Activated T-helper 1 cell treated with anti-CD3 and anti-CD28 coated beads, Interleukin-2, amount 50 U/mL, for 16 hours (primary cell): Measurements from ENCODE around the gene SCAPER.
"Not testable (repeated sequence)": the region's sequence is repeated elsewhere in the genome, so short reads cannot be mapped to it uniquely, and the experiment has no call there.

Experiments used
- DNase-seq, 2 donors: peaks; one replicate each; pipeline ENCODE4 v3.0.0-alpha.2; 2020; ENCODE audit warnings: low read depth in 1 of 2, low spot score in 1 of 2

The SCAPER gene

DNA sequence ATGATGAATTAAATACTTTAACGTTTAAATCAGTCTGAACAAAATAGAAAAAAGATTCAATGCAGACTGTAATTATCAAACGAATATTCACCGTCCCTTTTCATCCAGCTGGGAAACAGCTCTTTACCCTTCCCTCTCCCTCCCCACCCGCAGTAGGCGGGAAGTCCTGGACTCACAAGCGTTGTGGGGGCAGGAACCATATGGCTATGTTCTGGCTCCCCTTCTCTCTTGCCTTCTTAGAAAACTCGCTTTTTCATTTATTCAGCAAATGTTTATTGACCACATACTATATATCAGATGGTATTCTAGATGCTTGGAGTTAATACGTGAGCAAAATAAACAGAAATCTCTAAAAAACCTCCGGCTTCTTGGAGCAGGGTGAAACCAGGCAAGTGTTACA lies 715 bp upstream of the SCAPER start:
- no peak for DNase-seq

DNA sequence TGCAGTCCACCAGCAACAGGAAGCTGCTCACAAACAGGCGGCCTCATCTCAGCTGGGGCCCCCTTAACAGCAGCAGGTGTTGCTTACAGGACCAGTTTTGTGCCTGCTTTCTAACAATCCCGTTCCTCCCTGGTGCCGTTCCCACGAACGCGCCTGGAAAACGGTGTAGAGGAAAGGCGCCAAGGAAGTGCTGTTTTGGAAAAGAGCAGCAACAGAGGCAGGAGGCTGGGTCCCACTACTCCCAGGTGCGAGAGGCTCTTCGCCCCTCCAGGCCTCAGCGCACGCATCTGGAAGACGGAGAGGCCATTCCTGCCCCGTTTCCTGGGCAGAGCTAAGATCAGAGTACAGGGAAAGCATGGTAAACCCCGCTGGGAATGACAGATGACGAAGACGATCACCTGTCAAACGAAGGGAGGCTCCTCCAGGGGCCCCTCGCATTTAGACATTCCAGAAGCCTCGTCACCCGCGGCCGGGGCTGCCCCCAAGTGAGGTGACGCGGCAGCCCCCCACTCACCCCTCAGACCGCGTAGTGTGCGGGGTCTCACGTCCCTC lies 603 bp downstream of the SCAPER start:
- no peak for DNase-seq

DNA sequence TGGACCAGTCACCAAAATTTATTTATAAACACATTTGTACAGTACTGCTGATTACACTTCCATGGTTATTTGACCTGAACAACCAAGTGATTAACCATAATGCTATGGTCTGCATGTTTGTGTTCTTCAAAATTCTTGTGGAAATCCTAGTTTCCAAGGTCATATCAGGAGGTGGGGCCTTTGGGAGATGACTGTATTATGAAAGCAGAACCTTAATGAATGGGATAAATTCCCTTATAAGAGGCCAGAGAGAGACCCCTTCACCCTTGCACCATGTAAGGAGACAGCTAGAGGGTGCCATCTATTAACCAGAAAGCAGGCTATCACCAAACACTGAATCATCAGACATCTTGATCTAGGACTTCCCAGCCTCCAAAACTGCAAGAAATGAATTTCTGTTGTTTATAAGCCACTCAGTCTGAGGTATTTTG lies 1.9 kb downstream of the SCAPER start:
- DNase-seq = no peak

DNA sequence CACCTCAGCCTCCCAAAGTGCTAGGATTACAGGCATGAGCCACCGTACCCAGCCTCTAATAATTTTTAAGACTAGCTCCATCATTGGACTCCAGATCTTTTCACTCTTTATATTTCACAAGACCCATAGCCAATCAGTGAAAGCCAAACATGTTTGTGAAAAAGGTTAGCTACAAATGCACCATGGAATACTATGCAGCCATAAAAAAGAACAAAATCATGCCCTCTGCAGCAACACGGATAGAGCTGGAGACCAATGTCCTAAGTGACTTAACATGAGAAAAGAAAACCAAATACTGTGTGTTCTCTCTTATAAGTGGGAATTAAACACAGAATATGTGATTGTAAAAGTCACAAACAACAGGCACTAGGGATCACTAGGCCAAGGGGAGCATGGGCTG lies 3.2 kb downstream of the SCAPER start:
- DNase-seq = no peak

DNA sequence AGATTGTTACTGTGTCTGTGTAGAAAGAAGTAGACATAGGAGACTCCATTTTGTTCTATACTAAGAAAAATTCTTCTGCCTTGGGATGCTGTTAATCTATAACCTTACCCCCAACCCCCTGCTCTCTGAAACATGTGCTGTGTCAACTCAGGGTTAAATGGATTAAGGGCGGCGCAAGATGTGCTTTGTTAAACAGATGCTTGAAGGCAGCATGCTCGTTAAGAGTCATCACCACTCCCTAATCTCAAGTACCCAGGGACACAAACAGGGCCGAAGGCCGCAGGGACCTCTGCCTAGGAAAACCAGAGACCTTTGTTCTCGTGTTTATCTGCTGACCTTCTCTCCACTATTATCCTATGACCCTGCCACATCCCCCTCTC lies 5.2 kb downstream of the SCAPER start:
- not testable (repeated sequence) for DNase-seq

DNA sequence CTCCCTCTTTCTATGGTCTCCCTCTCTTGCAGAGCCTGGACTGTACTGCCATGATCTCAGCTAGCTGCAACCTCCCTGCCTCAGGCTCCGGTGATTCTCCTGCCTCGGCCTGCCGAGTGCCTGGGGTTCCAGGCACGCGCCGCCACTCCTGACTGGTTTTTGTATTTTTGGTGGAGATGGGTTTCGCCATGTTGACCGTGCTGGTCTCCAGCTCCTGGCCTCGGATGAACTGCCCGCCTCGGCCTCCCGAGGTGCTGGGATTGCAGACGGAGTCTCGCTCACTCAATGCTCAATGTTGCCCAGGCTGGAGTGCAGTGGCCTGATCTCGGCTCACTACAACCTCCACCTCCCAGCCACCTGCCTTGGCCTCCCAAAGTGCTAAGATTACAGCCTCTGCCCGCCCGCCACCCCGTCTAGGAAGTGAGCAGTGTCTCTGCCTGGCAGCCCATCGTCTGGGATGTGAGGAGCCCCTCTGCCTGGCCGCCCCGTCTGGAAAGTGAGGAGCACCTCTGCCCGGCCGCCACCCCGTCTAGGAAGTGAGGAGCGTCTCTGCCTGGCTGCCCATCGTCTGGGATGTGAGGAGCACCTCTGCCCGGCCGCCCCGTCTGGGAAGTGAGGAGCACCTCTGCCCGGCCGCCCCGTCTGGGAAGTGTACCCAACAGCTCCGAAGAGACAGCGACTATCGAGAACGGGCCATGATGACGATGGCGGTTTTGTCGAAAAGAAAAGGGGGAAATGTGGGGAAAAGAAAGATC lies 5.8 kb downstream of the SCAPER start:
- not testable (repeated sequence) for DNase-seq

DNA sequence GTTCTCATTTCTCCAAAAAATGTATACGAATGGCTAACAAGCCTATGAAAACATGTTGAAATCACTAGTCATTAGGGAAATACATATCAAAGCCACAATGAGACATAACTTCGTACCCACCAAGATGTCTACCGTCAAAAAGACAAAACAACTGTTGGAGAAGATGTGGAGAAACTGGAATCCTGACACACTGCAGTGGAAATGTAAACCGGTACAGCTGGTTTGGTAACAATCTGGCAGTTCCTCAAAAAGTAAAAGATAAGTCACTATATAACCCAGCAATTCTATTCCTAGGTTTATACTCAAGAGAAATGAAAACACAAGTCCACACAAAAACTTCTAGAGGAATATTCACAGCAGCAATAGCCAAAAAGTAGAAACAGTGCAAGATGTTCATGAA lies 7.0 kb downstream of the SCAPER start:
- no peak for DNase-seq

DNA sequence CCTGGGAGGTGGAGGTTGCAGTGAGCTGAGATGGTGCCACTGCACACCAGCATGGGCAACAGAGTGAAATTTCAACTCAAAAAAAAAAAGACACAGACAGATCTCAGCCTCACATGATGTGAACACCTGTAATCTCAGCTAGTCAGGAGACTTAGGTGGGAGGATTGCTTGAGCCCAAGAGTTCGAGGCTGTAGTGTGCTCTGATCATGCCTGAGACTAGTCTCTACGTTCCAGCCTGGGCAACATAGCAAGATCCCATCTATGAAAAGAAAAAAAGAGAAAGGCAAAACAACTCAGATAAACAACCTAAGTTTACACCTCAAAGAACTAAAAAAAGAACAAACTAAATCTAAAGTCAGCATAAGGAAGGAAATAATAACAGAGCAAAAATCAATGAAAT lies 11.0 kb downstream of the SCAPER start:
- no peak for DNase-seq

DNA sequence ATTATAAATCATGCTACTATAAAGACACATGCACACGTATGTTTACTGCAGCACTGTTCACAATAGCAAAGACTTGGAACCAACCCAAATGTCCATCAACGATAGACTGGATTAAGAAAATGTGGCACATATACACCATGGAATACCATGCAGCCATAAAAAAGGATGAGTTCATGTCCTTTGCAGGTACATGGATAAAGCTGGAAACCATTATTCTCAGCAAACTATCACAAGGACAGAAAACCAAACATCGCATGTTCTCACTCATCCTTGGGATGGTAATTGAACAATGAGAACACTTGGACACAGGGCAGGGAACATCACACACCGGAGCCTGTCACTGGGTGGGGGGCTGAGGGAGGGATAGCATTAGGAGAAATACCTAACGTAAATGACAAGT lies 12.3 kb downstream of the SCAPER start:
- not testable (repeated sequence) for DNase-seq

DNA sequence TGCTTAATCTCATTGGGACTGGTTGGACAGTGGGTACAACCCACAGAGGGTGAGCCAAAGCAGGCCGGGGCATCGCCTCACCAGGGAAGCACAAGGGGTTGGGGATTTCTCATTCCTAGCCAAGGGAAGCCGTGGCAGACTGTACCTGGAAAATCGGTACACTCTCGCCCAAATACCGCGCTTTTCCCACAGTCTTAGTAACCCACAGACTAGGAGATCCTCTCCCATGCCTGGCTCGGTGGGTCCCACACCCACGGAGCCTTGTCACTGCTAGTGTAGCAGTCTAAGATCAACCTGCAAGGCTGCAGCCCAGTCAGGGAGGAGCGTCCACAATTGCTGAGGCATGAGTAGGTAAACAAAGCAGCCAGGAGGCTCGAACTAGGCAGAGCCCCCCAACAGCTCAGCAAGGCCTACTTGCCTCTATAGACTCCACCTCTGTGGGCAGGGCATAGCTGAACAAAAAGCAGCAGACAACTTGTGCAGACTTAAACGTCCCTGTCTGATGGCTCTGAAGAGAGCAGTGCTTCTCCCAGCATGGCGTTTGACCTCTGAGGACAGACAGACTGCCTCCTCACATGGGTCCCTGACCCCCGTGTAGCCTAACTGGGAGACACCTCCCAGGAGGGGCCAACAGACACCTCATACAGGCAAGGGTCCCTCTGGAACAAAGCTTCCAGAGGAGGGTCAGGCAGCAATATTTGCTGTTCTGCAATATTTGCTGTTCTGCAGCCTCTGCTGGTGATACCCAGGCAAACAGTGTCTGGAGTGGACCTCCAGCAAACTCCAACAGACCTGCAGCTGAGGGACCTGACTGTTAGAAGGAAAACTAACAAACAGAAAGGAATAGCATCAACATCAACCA lies 17.6 kb downstream of the SCAPER start:
- not testable (repeated sequence) for DNase-seq

DNA sequence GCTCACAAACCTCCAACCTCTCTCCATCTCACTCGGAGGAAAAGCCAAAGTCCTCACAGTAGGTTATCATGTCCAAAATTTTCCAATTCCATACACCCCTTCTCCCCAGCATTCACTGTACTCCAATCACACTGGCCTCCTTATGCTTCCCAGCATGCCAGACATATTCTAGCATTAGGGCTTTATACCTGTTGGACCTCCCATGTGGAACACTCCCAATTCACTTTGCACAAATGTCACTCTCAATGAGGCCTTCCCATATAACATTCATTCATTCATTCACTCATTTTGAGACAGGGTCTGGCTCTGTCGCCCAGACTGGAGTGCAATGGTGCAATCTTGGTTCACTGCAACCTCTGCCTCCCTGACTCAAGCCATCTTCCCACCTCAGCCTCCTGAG lies 19.9 kb downstream of the SCAPER start:
- no peak for DNase-seq

DNA sequence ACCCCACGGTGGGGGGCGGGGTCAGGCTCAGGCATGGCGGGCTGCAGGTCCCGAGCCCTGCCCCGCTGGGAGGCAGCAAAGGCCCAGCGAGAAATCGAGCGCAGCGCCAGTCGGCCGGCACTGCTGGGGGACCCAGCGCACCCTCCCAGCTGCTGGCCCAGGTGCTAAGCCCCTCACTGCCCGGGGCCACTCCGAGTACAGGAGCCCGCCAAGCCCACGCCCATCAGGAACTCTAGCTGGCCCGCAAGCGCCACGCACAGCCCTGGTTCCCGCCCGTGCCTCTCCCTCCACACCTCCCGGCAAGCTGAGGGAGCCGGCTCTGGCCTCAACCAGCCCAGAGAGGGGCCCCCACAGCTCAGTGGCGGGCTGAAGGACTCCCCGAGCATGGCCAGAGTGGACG lies 29.2 kb downstream of the SCAPER start:
- DNase-seq = no peak

DNA sequence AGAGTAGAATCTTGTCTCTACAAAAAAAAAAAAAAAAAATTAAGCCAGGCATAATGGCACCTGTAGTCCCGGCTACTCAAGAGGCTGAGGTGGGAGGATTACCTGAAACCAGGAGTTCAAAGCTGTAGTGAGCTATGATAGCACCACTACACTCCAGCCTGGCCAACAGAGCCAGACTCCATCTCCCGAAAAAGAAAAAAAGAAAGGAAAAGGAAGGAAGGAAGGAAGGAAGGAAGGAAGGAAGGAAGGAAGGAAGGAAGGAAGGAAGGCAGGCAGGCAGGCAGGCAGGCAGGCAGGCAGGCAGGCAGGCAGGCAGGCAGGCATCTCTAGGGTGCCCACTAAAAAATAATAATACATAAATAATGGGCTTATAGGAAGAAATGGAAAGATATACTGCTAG lies 32.1 kb downstream of the SCAPER start:
- DNase-seq = not testable (repeated sequence)

DNA sequence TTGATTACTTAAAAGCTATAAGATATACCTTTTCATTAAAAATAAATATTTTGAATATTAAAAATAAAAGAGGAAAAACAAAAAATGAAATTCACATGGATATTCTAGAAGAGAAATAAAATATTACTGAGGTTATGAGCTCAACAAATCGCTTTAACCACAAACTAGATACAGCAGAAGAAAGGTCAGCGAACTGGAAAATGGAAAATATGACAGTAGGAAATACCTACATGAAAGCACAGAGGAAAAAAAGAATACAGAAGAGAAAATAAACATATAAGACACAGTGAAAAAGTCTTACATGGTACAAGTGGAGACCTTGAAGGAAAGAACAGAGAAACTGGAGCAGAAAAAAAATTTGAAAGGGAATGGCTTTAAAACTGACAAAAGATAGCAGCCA lies 33.2 kb downstream of the SCAPER start:
- no peak for DNase-seq

DNA sequence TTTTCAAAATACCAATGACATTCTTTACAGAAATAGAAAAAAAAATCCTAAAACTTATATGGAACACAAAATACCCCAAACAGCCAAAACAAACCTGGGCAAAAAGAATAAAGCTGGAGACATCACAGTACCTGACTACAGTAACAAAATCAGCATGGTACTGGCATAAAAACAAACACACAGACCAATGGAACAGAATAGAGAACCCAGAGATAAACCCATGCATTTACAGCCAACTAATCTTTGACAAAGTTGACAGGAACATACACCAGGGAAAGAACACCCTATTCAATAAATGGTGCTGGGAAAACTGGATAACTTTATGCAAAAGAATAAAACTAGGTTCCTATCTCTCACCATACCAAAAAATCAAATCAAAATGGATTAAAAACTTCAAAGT lies 36.4 kb downstream of the SCAPER start:
- DNase-seq = no peak

DNA sequence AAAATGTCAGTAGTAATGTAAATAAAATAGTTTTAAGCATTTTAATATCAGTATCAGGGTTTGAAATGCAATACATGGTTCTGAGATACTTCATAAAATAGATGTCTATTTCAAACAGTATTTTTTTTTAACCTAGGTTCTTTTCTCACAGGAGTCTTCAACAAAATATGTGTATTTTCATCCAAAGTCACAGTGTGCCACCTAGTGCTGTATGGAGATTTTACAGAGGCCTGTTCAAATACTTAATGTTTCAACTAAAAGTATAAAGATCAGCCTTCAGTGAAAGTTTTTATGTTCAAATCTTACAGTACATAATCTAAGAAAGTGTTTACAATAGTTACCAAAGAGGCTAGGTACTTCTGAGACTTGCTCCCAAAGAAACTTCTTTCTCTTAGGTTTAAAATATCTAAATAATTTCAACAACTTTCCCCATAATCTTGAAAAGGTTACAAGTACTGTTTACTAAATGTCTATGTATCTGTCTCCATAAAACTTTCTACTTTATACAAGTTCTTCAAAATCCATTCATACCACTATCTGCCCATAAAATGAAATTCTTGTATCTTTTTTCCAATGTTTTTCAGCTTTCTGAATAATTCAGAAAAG lies 38.3 kb downstream of the SCAPER start:
- DNase-seq = no peak

DNA sequence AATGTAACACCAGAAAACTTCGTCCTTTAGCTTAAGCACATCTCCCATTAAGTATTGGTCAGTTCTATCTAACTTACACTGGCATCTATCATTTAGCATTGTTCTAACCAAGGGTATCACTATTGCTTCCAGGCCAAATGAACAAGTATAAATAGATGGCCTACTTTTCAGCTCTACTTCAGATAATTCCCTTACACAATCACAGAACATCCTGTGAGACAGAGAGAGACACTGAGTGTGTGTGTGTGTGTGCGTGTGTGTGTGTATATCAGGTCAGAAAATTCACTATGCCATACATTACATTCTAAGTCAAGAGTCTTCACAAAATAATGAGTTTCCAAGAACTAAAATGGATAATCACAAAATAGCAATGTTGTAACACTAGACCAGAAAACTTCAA lies 39.1 kb downstream of the SCAPER start:
- no peak for DNase-seq

DNA sequence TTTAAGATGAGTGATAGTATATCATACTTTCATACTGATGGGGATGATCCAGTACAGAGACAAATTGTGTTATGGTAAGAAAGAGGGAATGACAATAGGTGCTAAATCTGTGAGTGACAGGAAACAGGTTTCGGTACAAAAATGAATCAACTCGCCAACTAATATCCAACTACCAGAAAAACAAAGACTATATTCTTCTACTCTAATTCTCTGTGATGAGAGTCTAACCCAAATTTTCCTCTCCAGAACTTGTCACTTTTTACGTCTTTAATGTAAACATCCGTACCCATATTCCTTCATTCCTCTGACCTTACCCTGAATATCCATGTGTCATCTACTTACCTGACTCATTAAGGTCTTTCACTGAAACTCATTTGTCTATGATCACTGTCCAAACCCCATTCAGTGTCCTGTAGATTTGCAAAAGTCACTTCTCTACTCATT lies 39.6 kb downstream of the SCAPER start:
- no peak for DNase-seq

DNA sequence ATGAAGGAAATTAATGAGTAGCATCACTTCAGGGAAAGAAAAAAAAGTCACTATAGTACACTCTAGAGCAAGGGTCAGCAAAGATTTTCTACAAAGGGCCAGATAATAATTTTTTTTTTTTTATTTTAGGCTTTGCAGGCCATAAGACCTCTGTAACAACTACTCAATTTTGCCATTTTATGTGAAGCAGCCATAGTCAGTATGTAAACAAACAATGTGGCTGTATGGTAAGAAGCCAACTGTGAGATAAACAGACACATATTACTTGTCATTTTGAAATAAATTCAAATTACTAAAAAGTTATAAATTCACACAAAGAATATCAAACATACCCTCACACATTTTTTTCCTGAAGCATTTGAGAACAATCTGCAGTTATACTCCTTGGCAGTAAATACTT lies 40.6 kb downstream of the SCAPER start:
- no peak for DNase-seq

DNA sequence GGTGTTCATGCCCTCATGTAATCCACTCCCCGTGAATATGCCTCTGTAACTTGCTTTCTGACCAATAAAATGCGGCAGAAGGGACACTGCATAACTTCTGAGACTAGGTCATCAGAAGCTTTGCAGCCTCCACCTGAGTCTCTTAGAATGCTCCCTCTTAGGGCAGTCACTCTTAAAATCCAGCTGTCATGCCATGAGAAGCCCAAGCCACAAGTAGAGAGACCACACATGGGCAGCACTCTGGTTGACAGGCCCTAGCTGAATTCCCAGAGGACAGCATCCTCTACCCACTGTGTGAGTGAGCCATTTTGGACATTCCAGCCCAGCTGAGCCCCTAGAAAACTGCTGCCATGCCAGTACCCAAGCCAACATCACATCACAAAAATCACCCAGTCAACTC lies 41.4 kb downstream of the SCAPER start:
- no peak for DNase-seq

DNA sequence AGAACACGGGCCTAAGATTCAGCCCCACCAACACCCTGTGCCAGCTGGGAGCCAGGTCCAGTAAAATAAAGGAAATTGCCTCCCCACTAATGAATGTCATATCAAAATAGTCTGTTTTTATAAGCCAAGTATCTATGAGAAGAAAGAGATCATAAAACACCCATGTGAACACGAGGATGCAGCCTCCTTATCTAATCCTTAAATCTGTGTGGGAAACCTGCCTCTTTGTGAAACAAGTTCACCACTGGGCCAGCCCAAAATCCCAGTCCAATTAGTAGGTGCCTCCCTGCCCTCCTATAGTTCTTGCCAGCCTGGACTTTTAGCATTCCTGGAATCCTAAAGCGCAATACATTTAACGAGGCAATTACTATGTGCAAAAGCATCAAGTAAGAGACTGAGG lies 42.0 kb downstream of the SCAPER start:
- DNase-seq = no peak
